HEK293 (cell line): ENCODE data around the gene SKAP1.

Source experiments
- CTCF ChIA-PET: fragments of 350-600 bp; formaldehyde crosslinking; extraction: SDS; loops from one replicate; lab custom pipeline; 2021; ENCODE audit warnings: antibody characterized with exemption; lab: Yijun Ruan, JAX
- POLR2A ChIA-PET: fragments of 300-600 bp; formaldehyde crosslinking; extraction: SDS; loops from one replicate; lab custom pipeline; 2020; ENCODE audit warnings: antibody characterized with exemption, inconsistent platforms; lab: Yijun Ruan, JAX
- H3K27ac ChIP-seq: fragments of 200-500 bp; sonication (Bioruptor generic); 2 replicates; pipeline ENCODE4 v1.5.1; 2014; ENCODE audit warnings: low read depth, low read length, control low read depth, inconsistent platforms; ENCODE audit errors: extremely low read depth
- H3K36me3 ChIP-seq, 2 experiments: fragments of 200-500 bp in 1 of 2; sonication (Bioruptor generic) in 1 of 2; 1 replicate in 1 of 2; 2 replicates in 1 of 2; pipeline ENCODE4 v1.5.1; 2014 to 2017; ENCODE audit warnings: inconsistent platforms in 2 of 2, low read length in 2 of 2; ENCODE audit not compliant: control insufficient read depth in 2 of 2, insufficient read depth in 1 of 2
- H3K4me1 ChIP-seq: fragments of 200-500 bp; sonication (Bioruptor generic); 2 replicates; pipeline ENCODE4 v1.5.1; 2014; ENCODE audit warnings: mild to moderate bottlenecking, low read length, inconsistent platforms; ENCODE audit not compliant: control insufficient read depth, insufficient read depth
- H3K4me3 ChIP-seq: 2 replicates; pipeline ENCODE4 v1.5.1; 2011; ENCODE audit warnings: low read depth, mild to moderate bottlenecking, control low read depth, low read length, moderate library complexity
- H3K9me3 ChIP-seq: fragments of 200-500 bp; sonication (Bioruptor generic); 2 replicates; pipeline ENCODE4 v1.5.1; 2014; ENCODE audit warnings: low read depth, low read length, inconsistent platforms; ENCODE audit not compliant: control insufficient read depth, insufficient read depth
- ATF2 ChIP-seq: fragments of 450-650 bp; formaldehyde crosslinking; IDR thresholded peaks from 2 replicates; pipeline ENCODE4 v1.5.1; 2016; ENCODE audit warnings: missing biosample characterization, missing genetic modification characterization, low read depth
- OVOL3 ChIP-seq: fragments of 450-650 bp; formaldehyde crosslinking; IDR thresholded peaks from 2 replicates; pipeline ENCODE4 v1.5.1; 2016; ENCODE audit warnings: missing biosample characterization, missing genetic modification characterization
- PRDM6 ChIP-seq: fragments of 450-650 bp; formaldehyde crosslinking; IDR thresholded peaks from 2 replicates; pipeline ENCODE4 v1.5.1; 2017; ENCODE audit warnings: missing biosample characterization, missing genetic modification characterization
- SCRT2 ChIP-seq: fragments of 450-650 bp; formaldehyde crosslinking; IDR thresholded peaks from 2 replicates; pipeline ENCODE4 v1.5.1; 2016; ENCODE audit warnings: missing biosample characterization, missing genetic modification characterization
- ZNF19 ChIP-seq: fragments of 450-650 bp; formaldehyde crosslinking; IDR thresholded peaks from 2 replicates; pipeline ENCODE4; 2016; ENCODE audit warnings: missing biosample characterization, missing genetic modification characterization, low read depth
- ZNF274 ChIP-seq, 2 experiments: fragments of 200-500 bp in 1 of 2; fragments of 450-650 bp in 1 of 2; sonication (Bioruptor generic) in 1 of 2; formaldehyde crosslinking in 1 of 2; IDR thresholded peaks; 2 replicates each; pipeline versions ENCODE4 v1.5.1 to v1.6.1; 2014 to 2016; ENCODE audit warnings: borderline replicate concordance in 1 of 2, inconsistent platforms in 1 of 2, low read length in 1 of 2, missing biosample characterization in 1 of 2, missing genetic modification characterization in 1 of 2
- ZNF335 ChIP-seq: fragments of 450-650 bp; formaldehyde crosslinking; conservative IDR thresholded peaks from 2 replicates; pipeline ENCODE4 v1.5.1; 2016; ENCODE audit warnings: missing biosample characterization, missing genetic modification characterization
- ZNF354C ChIP-seq: fragments of 450-650 bp; formaldehyde crosslinking; IDR thresholded peaks from 2 replicates; pipeline ENCODE4 v1.5.1; 2016; ENCODE audit warnings: missing biosample characterization, missing genetic modification characterization, low read depth, borderline replicate concordance
- ZNF362 ChIP-seq: fragments of 450-650 bp; formaldehyde crosslinking; IDR thresholded peaks from 2 replicates; pipeline ENCODE4 v1.5.1; 2016; ENCODE audit warnings: missing biosample characterization, missing genetic modification characterization
- ZNF37A ChIP-seq: fragments of 450-650 bp; IDR thresholded peaks from 2 replicates; pipeline ENCODE4 v1.5.1; 2018; ENCODE audit warnings: missing biosample characterization, missing genetic modification characterization
- ZNF521 ChIP-seq: fragments of 450-650 bp; formaldehyde crosslinking; IDR thresholded peaks from 2 replicates; pipeline ENCODE4 v1.5.1; 2017; ENCODE audit warnings: missing biosample characterization, mild to moderate bottlenecking, missing genetic modification characterization
- ZNF692 ChIP-seq: fragments of 450-650 bp; formaldehyde crosslinking; IDR thresholded peaks from 2 replicates; pipeline ENCODE4 v1.5.1; 2016; ENCODE audit warnings: missing biosample characterization, missing genetic modification characterization
- ZNF768 ChIP-seq: fragments of 450-650 bp; formaldehyde crosslinking; IDR thresholded peaks from 2 replicates; pipeline ENCODE4 v1.5.1; 2018; ENCODE audit warnings: missing biosample characterization, mild to moderate bottlenecking, missing genetic modification characterization
- ZNF830 ChIP-seq: fragments of 450-650 bp; IDR thresholded peaks from 2 replicates; pipeline ENCODE4 v1.5.0; 2018; ENCODE audit warnings: missing biosample characterization, missing genetic modification characterization, low read depth, mild to moderate bottlenecking, moderate library complexity

The SKAP1 gene

GRCh38 chr17:48296453-48296852 lies 133.6 kb downstream of the SKAP1 start:
- ChIA-PET POLR2A (no interaction called here), CTCF (interaction anchor here (0.8 to 1.6 kb wide), 3 partner anchors 12 to 40 kb away, joined by 3 to 5 read pairs (median 3); no protein-coding TSS in a partner anchor)

GRCh38 chr17:48295362-48296288 lies 134.4 kb downstream of the SKAP1 start:
- no peak overlapping the region for H3K27ac ChIP-seq
- POLR2A ChIA-PET: no interaction called here
- TF ChIP-seq ZNF362 (tag by site-specific recombination) (peak; percentile 64), ZNF692 (tag by site-specific recombination) (no peak), PRDM6 (tag by site-specific recombination) (peak; percentile 58), ZNF19 (no peak), ZNF335 (tag by site-specific recombination) (peak; percentile 14; the same call in 1 of the 2 replicates), ATF2 (tag by site-specific recombination) (no peak), ZNF274 (IDR thresholded peaks at IDR 0.05; ENCODE audit: low read length) (no peak), ZNF274 (tag by site-specific recombination; IDR thresholded peaks at IDR 0.05; ENCODE audit: borderline replicate concordance) (no peak), SCRT2 (tag by site-specific recombination) (peak; percentile 79)
- H3K4me3 ChIP-seq: no peak overlapping the region
- H3K9me3 ChIP-seq: no peaks in the 10 kb centered on the region
- peaks cover 3% of the 10 kb centered on the region; the same call in 1 of the 2 replicates for H3K4me1 ChIP-seq
- no peaks in the 10 kb centered on the region for H3K36me3 ChIP-seq
- CTCF ChIA-PET: interaction anchor here (0.6 to 4.9 kb wide), 9 partner anchors 9 to 270 kb away, joined by 3 to 41 read pairs (median 5); no protein-coding TSS in a partner anchor

More at GRCh38 chr17:48296453-48296852, 133.6 kb downstream of the SKAP1 start:
- H3K9me3 ChIP-seq: no peaks in the 10 kb centered on the region
- no peak overlapping the region for H3K4me3 ChIP-seq
- H3K27ac ChIP-seq: no peak overlapping the region
- peaks cover 3% of the 10 kb centered on the region; the same call in 1 of the 2 replicates for H3K4me1 ChIP-seq
- no peaks in the 10 kb centered on the region for H3K36me3 ChIP-seq
- TF ChIP-seq ZNF521 (no peak), PRDM6 (tag by site-specific recombination) (peak; percentile 82), ZNF830 (tag by site-specific recombination) (no peak), ZNF768 (tag by site-specific recombination) (no peak), OVOL3 (tag by site-specific recombination) (no peak), ZNF37A (tag by site-specific recombination) (no peak), ZNF354C (no peak)
